ENCODE results near the gene ADGRV1.

DNA sequence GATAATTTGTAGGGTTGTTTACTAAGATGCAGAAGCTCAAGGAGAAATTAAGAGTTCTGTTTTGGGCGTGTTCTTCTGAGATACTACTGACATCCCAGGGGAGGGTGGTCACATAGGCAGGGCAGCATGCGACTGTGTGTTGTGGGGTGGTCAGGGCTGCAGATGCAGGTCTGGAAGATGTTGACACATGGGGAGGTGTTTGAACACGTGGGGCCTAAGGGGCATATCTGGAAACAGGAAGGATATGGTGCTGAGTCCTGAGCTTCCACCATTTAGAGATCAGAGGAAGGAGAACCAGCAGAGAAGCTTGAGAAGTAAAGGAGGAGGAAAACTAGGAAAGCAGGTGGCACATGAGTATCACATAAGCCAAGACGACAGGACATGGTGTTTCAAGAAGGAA is 228.2 kb downstream of the ADGRV1 start:
- TF ChIP-seq, protein P1, sequence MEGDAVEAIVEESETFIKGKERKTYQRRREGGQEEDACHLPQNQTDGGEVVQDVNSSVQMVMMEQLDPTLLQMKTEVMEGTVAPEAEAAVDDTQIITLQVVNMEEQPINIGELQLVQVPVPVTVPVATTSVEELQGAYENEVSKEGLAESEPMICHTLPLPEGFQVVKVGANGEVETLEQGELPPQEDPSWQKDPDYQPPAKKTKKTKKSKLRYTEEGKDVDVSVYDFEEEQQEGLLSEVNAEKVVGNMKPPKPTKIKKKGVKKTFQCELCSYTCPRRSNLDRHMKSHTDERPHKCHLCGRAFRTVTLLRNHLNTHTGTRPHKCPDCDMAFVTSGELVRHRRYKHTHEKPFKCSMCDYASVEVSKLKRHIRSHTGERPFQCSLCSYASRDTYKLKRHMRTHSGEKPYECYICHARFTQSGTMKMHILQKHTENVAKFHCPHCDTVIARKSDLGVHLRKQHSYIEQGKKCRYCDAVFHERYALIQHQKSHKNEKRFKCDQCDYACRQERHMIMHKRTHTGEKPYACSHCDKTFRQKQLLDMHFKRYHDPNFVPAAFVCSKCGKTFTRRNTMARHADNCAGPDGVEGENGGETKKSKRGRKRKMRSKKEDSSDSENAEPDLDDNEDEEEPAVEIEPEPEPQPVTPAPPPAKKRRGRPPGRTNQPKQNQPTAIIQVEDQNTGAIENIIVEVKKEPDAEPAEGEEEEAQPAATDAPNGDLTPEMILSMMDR (IDR thresholded peaks at IDR 0.05): no peak
- TF ChIP-seq EP300 (IDR thresholded peaks at IDR 0.05) (no peak), POLR2A (IDR thresholded peaks at IDR 0.05) (no peak)

All from tibial nerve (tissue), 4 donors.